DOHH2 (cell line): ENCODE data around the gene SPATA33.

Experiments used
- H3F3A ChIP-seq: fragments of 200-600 bp; sonication (generic), shearing (Covaris generic); 2 replicates; pipeline ENCODE4 v1.6.0; 2016; ENCODE audit warnings: antibody characterized with exemption, mild to moderate bottlenecking; ENCODE audit not compliant: control insufficient read depth, insufficient read depth
- H3K27ac ChIP-seq: fragments of 200-600 bp; sonication (generic); 2 replicates; pipeline ENCODE4 v1.5.1; 2014; ENCODE audit warnings: low read depth, mild to moderate bottlenecking, low read length, moderate library complexity
- H3K27me3 ChIP-seq: fragments of 200-600 bp; sonication (generic); 2 replicates; pipeline ENCODE4 v1.6.1; 2014; ENCODE audit warnings: mild to moderate bottlenecking, low read length, mixed read lengths; ENCODE audit not compliant: control insufficient read depth
- H3K36me3 ChIP-seq: fragments of 200-600 bp; sonication (generic); 2 replicates; pipeline ENCODE4 v1.6.1; 2014; ENCODE audit warnings: mild to moderate bottlenecking, low read length, moderate library complexity, mixed read lengths; ENCODE audit not compliant: control insufficient read depth
- H3K4me1 ChIP-seq: fragments of 200-600 bp; sonication (generic); 2 replicates; pipeline ENCODE4 v1.6.1; 2014; ENCODE audit warnings: mild to moderate bottlenecking, low read length, mixed read lengths; ENCODE audit not compliant: control insufficient read depth
- H3K4me2 ChIP-seq: fragments of 200-600 bp; sonication (generic); 2 replicates; pipeline ENCODE4 v1.6.0; 2014; ENCODE audit warnings: mild to moderate bottlenecking, low read length, moderate library complexity
- H3K4me3 ChIP-seq: fragments of 200-600 bp; sonication (generic); 2 replicates; pipeline ENCODE4 v1.5.1; 2014; ENCODE audit warnings: mild to moderate bottlenecking, low read length, mixed read lengths
- H3K79me2 ChIP-seq: fragments of 200-600 bp; sonication (generic); 2 replicates; pipeline ENCODE4 v1.6.1; 2014; ENCODE audit warnings: mild to moderate bottlenecking, low read length, mixed read lengths; ENCODE audit not compliant: control insufficient read depth
- H3K9me2 ChIP-seq: fragments of 200-600 bp; sonication (generic); replicated peaks from 2 replicates; pipeline ENCODE4 v1.6.1; 2014; ENCODE audit warnings: mild to moderate bottlenecking, low read length, mixed read lengths; ENCODE audit not compliant: control insufficient read depth
- H3K9me3 ChIP-seq: fragments of 200-600 bp; sonication (generic); 2 replicates; pipeline ENCODE4 v1.6.1; 2014; ENCODE audit warnings: antibody characterized with exemption, low read length, mixed read lengths; ENCODE audit not compliant: control insufficient read depth, insufficient read depth
- H4K20me1 ChIP-seq: fragments of 200-600 bp; sonication (generic); 2 replicates; pipeline ENCODE4 v1.6.0; 2014; ENCODE audit warnings: low read depth, mild to moderate bottlenecking, antibody characterized with exemption, low read length, moderate library complexity; ENCODE audit not compliant: control insufficient read depth, insufficient read depth
- EZH2phosphoT487 ChIP-seq: fragments of 200-600 bp; sonication (generic); IDR thresholded peaks from 2 replicates; pipeline ENCODE4 v1.6.1; 2017; ENCODE audit warnings: borderline replicate concordance, mild to moderate bottlenecking, antibody characterized with exemption, low read length, moderate library complexity, mixed read lengths
- TF ChIP-seq, protein P1 (sequence below): fragments of 200-600 bp; sonication (generic); IDR thresholded peaks from one replicate; pipeline ENCODE4 v1.5.1; 2014; ENCODE audit warnings: antibody characterized with exemption, mild to moderate bottlenecking, low read depth, low read length; ENCODE audit not compliant: poor library complexity, severe bottlenecking

The SPATA33 gene

DNA sequence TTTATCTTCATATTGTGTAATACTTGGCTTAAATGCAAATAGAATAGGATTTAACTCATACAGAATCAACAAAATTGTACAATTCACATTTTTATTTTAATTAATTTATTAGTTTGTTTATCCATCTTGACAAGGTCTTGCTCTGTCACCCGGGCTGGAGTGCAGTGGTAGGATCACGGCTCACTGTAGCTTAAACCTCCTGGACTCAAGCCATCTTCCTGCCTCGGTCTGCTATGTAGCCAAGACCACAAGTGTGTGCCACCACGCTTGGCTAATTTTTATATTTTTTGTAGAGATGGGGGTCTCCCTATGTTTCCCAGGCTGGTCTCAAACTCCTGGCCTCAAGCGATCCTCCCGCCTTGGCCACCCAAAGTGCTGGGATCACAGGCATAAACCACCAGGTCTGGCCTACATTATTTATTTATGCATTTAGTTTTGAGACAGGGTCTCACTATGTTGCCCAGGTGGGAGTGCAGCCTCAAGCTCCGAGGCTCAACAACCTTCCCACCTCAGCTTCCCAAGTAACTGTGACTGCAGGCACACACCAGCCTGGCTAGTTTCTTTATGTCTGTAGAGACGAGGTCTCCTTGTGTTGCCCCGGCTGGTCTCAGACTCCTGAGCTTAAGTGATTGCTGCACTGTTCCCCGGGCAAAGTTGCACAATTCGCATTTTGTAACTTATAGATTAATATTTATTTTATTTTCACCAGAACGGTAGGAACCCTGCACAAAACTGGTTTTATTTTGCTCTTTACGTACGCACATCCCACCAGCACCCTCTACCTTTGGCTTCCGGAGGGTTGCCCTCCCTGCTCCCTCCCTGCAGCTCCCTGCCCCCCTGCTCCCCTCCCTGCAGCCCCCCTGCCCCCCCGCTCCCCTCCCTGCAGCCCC, 39.3 kb upstream of the SPATA33 start:
- H3F3A ChIP-seq = peaks cover 8% of the 10 kb centered on the region; the same call in 1 of the 2 replicates
- no peak overlapping the region for H3K4me3 ChIP-seq
- H3K4me2 ChIP-seq = no peak overlapping the region
- 0 out of 2 replicates have a peak, but pooled peaks cover 4% of the 10 kb centered on the region for H3K27me3 ChIP-seq
- peaks cover 12% of the 10 kb centered on the region for H3K4me1 ChIP-seq
- H4K20me1 ChIP-seq = no peaks in the 10 kb centered on the region
- no peaks in the 10 kb centered on the region for H3K9me2 ChIP-seq
- TF ChIP-seq, protein P1, sequence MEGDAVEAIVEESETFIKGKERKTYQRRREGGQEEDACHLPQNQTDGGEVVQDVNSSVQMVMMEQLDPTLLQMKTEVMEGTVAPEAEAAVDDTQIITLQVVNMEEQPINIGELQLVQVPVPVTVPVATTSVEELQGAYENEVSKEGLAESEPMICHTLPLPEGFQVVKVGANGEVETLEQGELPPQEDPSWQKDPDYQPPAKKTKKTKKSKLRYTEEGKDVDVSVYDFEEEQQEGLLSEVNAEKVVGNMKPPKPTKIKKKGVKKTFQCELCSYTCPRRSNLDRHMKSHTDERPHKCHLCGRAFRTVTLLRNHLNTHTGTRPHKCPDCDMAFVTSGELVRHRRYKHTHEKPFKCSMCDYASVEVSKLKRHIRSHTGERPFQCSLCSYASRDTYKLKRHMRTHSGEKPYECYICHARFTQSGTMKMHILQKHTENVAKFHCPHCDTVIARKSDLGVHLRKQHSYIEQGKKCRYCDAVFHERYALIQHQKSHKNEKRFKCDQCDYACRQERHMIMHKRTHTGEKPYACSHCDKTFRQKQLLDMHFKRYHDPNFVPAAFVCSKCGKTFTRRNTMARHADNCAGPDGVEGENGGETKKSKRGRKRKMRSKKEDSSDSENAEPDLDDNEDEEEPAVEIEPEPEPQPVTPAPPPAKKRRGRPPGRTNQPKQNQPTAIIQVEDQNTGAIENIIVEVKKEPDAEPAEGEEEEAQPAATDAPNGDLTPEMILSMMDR = no peak
- TF ChIP-seq EZH2phosphoT487 = no peak
- no peaks in the 10 kb centered on the region for H3K79me2 ChIP-seq
- H3K27ac ChIP-seq = no peak overlapping the region
- no peaks in the 10 kb centered on the region for H3K36me3 ChIP-seq
- H3K9me3 ChIP-seq = no peaks in the 10 kb centered on the region

- Histone ChIP-seq H3K27me3 (0 out of 2 replicates have a peak, but pooled peaks cover 4% of the 10 kb centered on the region), H3K36me3 (no peaks in the 10 kb centered on the region), H3K9me2 (no peaks in the 10 kb centered on the region), H3F3A (peaks cover 8% of the 10 kb centered on the region; the same call in 1 of the 2 replicates), H3K27ac (no peak overlapping the region), H3K4me1 (peaks cover 12% of the 10 kb centered on the region), H3K9me3 (no peaks in the 10 kb centered on the region), H3K79me2 (no peaks in the 10 kb centered on the region), H3K4me3 (no peak overlapping the region), H3K4me2 (no peak overlapping the region), H4K20me1 (no peaks in the 10 kb centered on the region)
- no peak for TF ChIP-seq EZH2phosphoT487
- TF ChIP-seq, protein P1 = no peak
These were observed 37.8 kb upstream of the SPATA33 start for GRCh38 chr16:89619840-89620239.

DNA sequence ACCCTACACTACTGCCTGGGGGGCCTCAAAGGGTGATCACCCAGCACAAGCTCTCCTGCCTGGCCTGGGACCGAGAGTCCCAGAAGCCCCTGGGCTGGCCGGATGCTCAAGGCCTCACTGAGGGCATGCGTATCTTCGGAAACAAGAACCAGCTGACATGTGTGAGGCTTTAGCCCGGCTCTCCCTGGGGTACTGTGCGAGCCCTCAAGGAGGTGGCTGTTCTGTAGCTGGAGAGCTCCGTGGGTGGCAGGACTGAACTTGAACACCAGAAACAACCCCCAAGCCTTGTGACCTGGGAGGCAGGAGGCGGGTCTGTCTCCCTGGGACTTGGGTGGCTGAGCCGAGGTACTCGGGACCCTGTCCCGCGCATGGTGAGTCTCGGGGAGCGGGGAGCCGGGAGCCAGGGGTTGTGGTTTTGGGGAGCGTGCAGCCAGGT, 37.2 kb upstream of the SPATA33 start:
- H4K20me1 ChIP-seq = no peaks in the 10 kb centered on the region
- H3K27me3 ChIP-seq = peaks cover 7% of the 10 kb centered on the region; the same call in 1 of the 2 replicates
- H3K36me3 ChIP-seq = no peaks in the 10 kb centered on the region
- peaks cover 12% of the 10 kb centered on the region for H3K4me1 ChIP-seq
- H3K9me3 ChIP-seq = no peaks in the 10 kb centered on the region
- H3F3A ChIP-seq = peaks cover 8% of the 10 kb centered on the region; the same call in 1 of the 2 replicates
- no peaks in the 10 kb centered on the region for H3K79me2 ChIP-seq
- TF ChIP-seq, protein P1 = no peak
- TF ChIP-seq EZH2phosphoT487 = no peak
- no peak overlapping the region for H3K4me3 ChIP-seq
- no peaks in the 10 kb centered on the region for H3K9me2 ChIP-seq
- no peak overlapping the region for H3K27ac ChIP-seq
- H3K4me2 ChIP-seq = no peak overlapping the region
